Adrenal gland (tissue), 12 donors: ENCODE measurements around the gene ITPR1. TPM values are rescaled to one million over a fixed set of nuclear protein-coding genes. Genes with fewer than 3 reads are reported as not detected.

Experiments used
- DNase-seq, 7 donors: peaks; one replicate each; pipeline ENCODE4 v3.0.0-alpha.2; 2019 to 2020
- H3K27ac ChIP-seq, 5 donors: fragments of 200-600 bp; sonication (generic) in 4 of 5; 1 replicate in 3 of 5; 2 replicates in 2 of 5; pipeline versions ENCODE4 v1.5.1 to v1.8.0; 2016 to 2020; ENCODE audit warnings: mild to moderate bottlenecking in 1 of 5
- H3K27me3 ChIP-seq: fragments of 200-600 bp; 2 replicates; pipeline ENCODE4 v1.8.0; 2021
- H3K36me3 ChIP-seq, 2 donors: fragments of 200-600 bp; replicated peaks in 1 of 2; 1 replicate in 1 of 2; 2 replicates in 1 of 2; pipeline versions ENCODE4 v1.5.1 to v1.8.0; 2018 to 2022
- H3K4me1 ChIP-seq, 2 donors: fragments of 200-600 bp; replicated peaks in 1 of 2; 1 replicate in 1 of 2; 2 replicates in 1 of 2; pipeline versions ENCODE4 v1.5.1 to v1.8.0; 2018 to 2021
- H3K4me3 ChIP-seq, 4 donors: fragments of 200-600 bp; sonication (generic) in 3 of 4; one replicate each; pipeline ENCODE4 v1.5.1; 2016 to 2018
- H3K9me3 ChIP-seq, 3 donors: fragments of 200-600 bp; sonication (generic) in 1 of 3; replicated peaks in 1 of 3; 1 replicate in 2 of 3; 2 replicates in 1 of 3; pipeline versions ENCODE4 v1.5.1 to v1.8.0; 2016 to 2021
- CTCF ChIP-seq, 6 experiments: fragments of 450-650 bp in 4 of 6; fragments of 200-600 bp in 2 of 6; sonication (generic) in 1 of 6; IDR thresholded peaks; 1 replicate in 5 of 6; 2 replicates in 1 of 6; pipeline versions ENCODE4 v1.5.1 to v1.8.0; 2016 to 2021; ENCODE audit warnings: antibody characterized with exemption in 6 of 6, mild to moderate bottlenecking in 2 of 6, moderate library complexity in 1 of 6
- POLR2A ChIP-seq, 2 donors: fragments of 450-650 bp; IDR thresholded peaks; one replicate each; pipeline ENCODE4 v1.6.1; 2017; ENCODE audit warnings: antibody characterized with exemption in 2 of 2, mild to moderate bottlenecking in 2 of 2, moderate library complexity in 1 of 2
- WGBS, 4 donors: extraction: QIAGEN DNeasy Blood & Tissue Kit in 2 of 4; methylation state at CpG; one replicate each; pipeline versions ENCODE4 v1.1.5 to v1.1.7; 2013 to 2017; 5-methylcytosine and 5-hydroxymethylcytosine counted together
- intact Hi-C, 2 donors: fragments of 100-400 bp; cut with DNase I; formaldehyde crosslinking; loops; one replicate each; pipeline versions ENCODE4 v1.14.1 to v1.15.0; 2022 to 2023
- polyA plus RNA-seq, 3 donors: library from polyadenylated mRNA; stranded (reverse); fragments of 200-250 nt in 2 of 3; fragments of 350-450 nt in 1 of 3; fragmentation: Illumina TruSeq in 1 of 3; extraction: RNeasy Lipid Tissue Mini Kit (QIAGEN cat#74804) in 1 of 3; gene quantifications; one replicate each; pipeline ENCODE4 v1.2.3, GENCODE V29; 2013 to 2014
- total RNA-seq, 9 donors: library from RNA; depleted of rRNA in 4 of 9; stranded (reverse); fragments of >200 nt in 4 of 9; fragments of 120-200 nt in 1 of 9; fragmentation: NEBNext Ultra II Directional in 1 of 9; extraction: Animal tissue kit (Norgen Biotek cat#: 25700) in 1 of 9; gene quantifications; one replicate each; pipeline versions ENCODE4 v1.1.0 to v1.2.4, GENCODE V29; 2013 to 2023
- donor health status: healthy with polysubstance abuse.
- donor health status: Bipolar disorder and iron deficiency.
- donor health status: DM: yes; HTN: yes; CAD: no.
- donor health status: DM: no; HTN: no; CAD: no.
- donor health status: DM: no; HTN: no; CAD: no.
- donor health status: DM: yes; HTN: yes; CAD: no.

Gene ITPR1
- total and polyA plus RNA-seq, 12 donors = 21.6 to 198 (median 76.6) TPM

GRCh38 chr3:4824926-4825325, 331.8 kb downstream of the ITPR1 start:
- no peaks in the 10 kb centered on the region for H3K27me3 ChIP-seq
- TF ChIP-seq CTCF (IDR thresholded peaks at IDR 0.05) = no peak
- no peak for TF ChIP-seq POLR2A (IDR thresholded peaks at IDR 0.05)
- peaks cover 0 to 23% of the 10 kb centered on the region in 2 donors for H3K4me1 ChIP-seq
- intact Hi-C loops = no loop called here
- H3K36me3 ChIP-seq = no peaks in the 10 kb centered on the region
- no peak overlapping the region for H3K4me3 ChIP-seq
- no peaks in the 10 kb centered on the region for H3K9me3 ChIP-seq
- DNase-seq = no peak
- peak overlapping the region in 2 of 5 donors; percentile 49 to 81 for H3K27ac ChIP-seq
- 38 to 54% (median 41%) methylated on average over 3 of the region's 3 CpGs for WGBS, 4 donors

- intact Hi-C loops = no loop called here
- H3K9me3 ChIP-seq = no peaks in the 10 kb centered on the region
- peak overlapping the region in 2 of 5 donors; percentile 49 to 81 for H3K27ac ChIP-seq
- TF ChIP-seq POLR2A (IDR thresholded peaks at IDR 0.05) (no peak), CTCF (IDR thresholded peaks at IDR 0.05) (no peak)
- DNase-seq = no peak
- peaks cover 0 to 23% of the 10 kb centered on the region in 2 donors for H3K4me1 ChIP-seq
- H3K36me3 ChIP-seq = no peaks in the 10 kb centered on the region
- H3K4me3 ChIP-seq = no peak overlapping the region
- WGBS, 4 donors = 53 to 74% (median 64%) methylated on average over 8 to 12 of the region's 12 CpGs
- no peaks in the 10 kb centered on the region for H3K27me3 ChIP-seq
Measured at GRCh38 chr3:4825436-4826236, 332.5 kb downstream of the ITPR1 start.

- Histone ChIP-seq H3K9me3 (no peaks in the 10 kb centered on the region), H3K4me3 (no peak overlapping the region), H3K27me3 (no peaks in the 10 kb centered on the region), H3K27ac (peak overlapping the region in 2 of 5 donors; percentile 49 to 81), H3K4me1 (peaks cover 0 to 24% of the 10 kb centered on the region in 2 donors), H3K36me3 (no peaks in the 10 kb centered on the region)
- TF ChIP-seq CTCF (IDR thresholded peaks at IDR 0.05) (no peak), POLR2A (IDR thresholded peaks at IDR 0.05) (peak in 1 of 2 donors; percentile 7)
- peak in 3 of 7 donors; percentile 39 to 49 (median 47) for DNase-seq
- WGBS, 4 donors = 80 to 90% (median 84%) methylated on average over 19 to 20 of the region's 20 CpGs
- intact Hi-C loops = no loop called here
Measured at GRCh38 chr3:4826237-4827100, 333.3 kb downstream of the ITPR1 start.

GRCh38 chr3:4827767-4828166, 334.6 kb downstream of the ITPR1 start:
- DNase-seq = no peak
- Histone ChIP-seq H3K36me3 (no peaks in the 10 kb centered on the region), H3K27ac (peak overlapping the region in 2 of 5 donors; percentile 31 to 33), H3K27me3 (no peaks in the 10 kb centered on the region), H3K4me3 (no peak overlapping the region), H3K9me3 (no peaks in the 10 kb centered on the region), H3K4me1 (peaks cover 0 to 31% of the 10 kb centered on the region in 2 donors)
- TF ChIP-seq CTCF (IDR thresholded peaks at IDR 0.05) (no peak), POLR2A (IDR thresholded peaks at IDR 0.05) (no peak)
- intact Hi-C loops = no loop called here
- WGBS, 4 donors = 69 to 77% (median 74%) methylated on average over 8 of the region's 8 CpGs
